Coronary artery (tissue), 2 donors: ENCODE results near the gene B3GNT7.

Experiments
- DNase-seq: peaks from one replicate; pipeline ENCODE4 v3.0.0-alpha.2; 2017; ENCODE audit warnings: low spot score
- H3K27ac ChIP-seq, 2 donors: fragments of 200-600 bp; sonication (generic); one replicate each; pipeline ENCODE4 v1.5.1; 2016 to 2019
- H3K4me3 ChIP-seq: fragments of 200-600 bp; sonication (generic); 2 replicates; pipeline ENCODE4 v1.5.1; 2016; ENCODE audit warnings: mild to moderate bottlenecking, moderate library complexity
- CTCF ChIP-seq: fragments of 200-600 bp; sonication (generic); IDR thresholded peaks from one replicate; pipeline ENCODE4 v1.5.1; 2019; ENCODE audit warnings: antibody characterized with exemption

The B3GNT7 gene

GRCh38 chr2:231386446-231386845 lies 9.1 kb upstream of the B3GNT7 start:
- no peak overlapping the region for H3K4me3 ChIP-seq
- H3K27ac ChIP-seq: no peak overlapping the region
- TF ChIP-seq CTCF: no peak
- DNase-seq: no peak

- no peak for TF ChIP-seq CTCF
- peak overlapping the region in 1 of 2 donors; percentile 40 for H3K27ac ChIP-seq
- DNase-seq: no peak
- H3K4me3 ChIP-seq: no peak overlapping the region
These were observed 7.4 kb upstream of the B3GNT7 start for GRCh38 chr2:231387904-231388724.

- DNase-seq: no peak
- TF ChIP-seq CTCF: no peak
- Histone ChIP-seq H3K27ac (peak overlapping the region in 1 of 2 donors; percentile 11), H3K4me3 (no peak overlapping the region)
These were observed 6.7 kb upstream of the B3GNT7 start for GRCh38 chr2:231388725-231389346.

- H3K27ac ChIP-seq: no peak overlapping the region
- TF ChIP-seq CTCF: no peak
- DNase-seq: no peak
- no peak overlapping the region for H3K4me3 ChIP-seq
These were observed 4.8 kb upstream of the B3GNT7 start for GRCh38 chr2:231390667-231391066.

GRCh38 chr2:231391981-231392380 lies 3.5 kb upstream of the B3GNT7 start:
- no peak overlapping the region for H3K27ac ChIP-seq
- no peak for TF ChIP-seq CTCF
- DNase-seq: no peak

GRCh38 chr2:231392431-231393148 lies 2.9 kb upstream of the B3GNT7 start:
- H3K27ac ChIP-seq: no peak overlapping the region
- no peak for DNase-seq
- no peak overlapping the region for H3K4me3 ChIP-seq
- no peak for TF ChIP-seq CTCF

More at GRCh38 chr2:231391981-231392380, 3.5 kb upstream of the B3GNT7 start:
- no peak overlapping the region for H3K4me3 ChIP-seq
